Glutamatergic neuron (in vitro differentiated cells): Measurements from ENCODE around the gene MED13L. TPM values are rescaled to one million over a fixed set of nuclear protein-coding genes. Genes with fewer than 3 reads are reported as not detected.

Experiments
- DNase-seq: peaks from one replicate; pipeline ENCODE4 v3.0.0; 2022
- H3K27ac Mint-ChIP-seq: one replicate; pipeline ENCODE4 v1.8.0; 2020; ENCODE audit warnings: mild to moderate bottlenecking, mixed read lengths, inconsistent platforms; ENCODE audit not compliant: unreplicated experiment
- H3K27me3 Mint-ChIP-seq: one replicate; pipeline ENCODE4 v1.8.0; 2020; ENCODE audit warnings: mild to moderate bottlenecking, moderate library complexity, mixed read lengths, inconsistent platforms; ENCODE audit not compliant: unreplicated experiment
- H3K36me3 Mint-ChIP-seq: one replicate; pipeline ENCODE4 v1.8.0; 2020; ENCODE audit warnings: mild to moderate bottlenecking, mixed read lengths, inconsistent platforms; ENCODE audit not compliant: unreplicated experiment
- H3K4me1 Mint-ChIP-seq: one replicate; pipeline ENCODE4 v1.8.0; 2020; ENCODE audit warnings: mild to moderate bottlenecking, low read depth, mixed read lengths, inconsistent platforms; ENCODE audit not compliant: unreplicated experiment
- H3K4me3 Mint-ChIP-seq: one replicate; pipeline ENCODE4 v1.8.0; 2020; ENCODE audit warnings: mild to moderate bottlenecking, mixed read lengths, inconsistent platforms; ENCODE audit not compliant: unreplicated experiment
- H3K9me3 Mint-ChIP-seq: one replicate; pipeline ENCODE4 v1.8.0; 2020; ENCODE audit warnings: mild to moderate bottlenecking, moderate library complexity, mixed read lengths, inconsistent platforms; ENCODE audit not compliant: unreplicated experiment
- CTCF ChIP-seq: fragments of 200-600 bp; sonication (generic); IDR thresholded peaks from one replicate; pipeline ENCODE4 v1.5.0; 2021; ENCODE audit not compliant: partially characterized antibody, unreplicated experiment
- total RNA-seq: library from RNA; stranded (reverse); fragmentation: NEBNext Ultra II Directional; extraction: Animal tissue kit (Norgen Biotek cat#: 25700); gene quantifications from one replicate; pipeline ENCODE4 v1.2.1, GENCODE V29; 2021; ENCODE audit not compliant: unreplicated experiment

MED13L gene
- total RNA-seq, 1 donor from 2014 or later = 95.5 TPM

- Mint-ChIP-seq H3K27me3 (peaks cover 2% of the 10 kb centered on the region), H3K9me3 (no peaks in the 10 kb centered on the region)
Measured at GRCh38 chr12:115962216-115962615, 315.3 kb downstream of the MED13L start.

GRCh38 chr12:115960868-115961802 lies 316.4 kb downstream of the MED13L start:
- Mint-ChIP-seq H3K27ac (no peak overlapping the region), H3K36me3 (no peaks in the 10 kb centered on the region), H3K27me3 (peaks cover 2% of the 10 kb centered on the region), H3K4me1 (no peaks in the 10 kb centered on the region), H3K4me3 (no peak overlapping the region), H3K9me3 (no peaks in the 10 kb centered on the region)
- no peak for DNase-seq
- TF ChIP-seq CTCF = no peak

More at GRCh38 chr12:115962216-115962615, 315.3 kb downstream of the MED13L start:
- Mint-ChIP-seq H3K4me3 (no peak overlapping the region), H3K4me1 (no peaks in the 10 kb centered on the region), H3K27ac (no peak overlapping the region), H3K36me3 (no peaks in the 10 kb centered on the region)
- no peak for TF ChIP-seq CTCF
- DNase-seq = no peak

- H3K27ac Mint-ChIP-seq = no peak overlapping the region
- DNase-seq = no peak
- no peaks in the 10 kb centered on the region for H3K27me3 Mint-ChIP-seq
- no peak overlapping the region for H3K4me3 Mint-ChIP-seq
- TF ChIP-seq CTCF = no peak
- no peaks in the 10 kb centered on the region for H3K9me3 Mint-ChIP-seq
- peaks cover 1% of the 10 kb centered on the region for H3K4me1 Mint-ChIP-seq
- H3K36me3 Mint-ChIP-seq = no peaks in the 10 kb centered on the region
Measured at GRCh38 chr12:115957686-115958290, 319.7 kb downstream of the MED13L start.

GRCh38 chr12:115956659-115957058 lies 320.8 kb downstream of the MED13L start:
- no peaks in the 10 kb centered on the region for H3K9me3 Mint-ChIP-seq
- DNase-seq = no peak
- no peak overlapping the region for H3K4me3 Mint-ChIP-seq
- no peaks in the 10 kb centered on the region for H3K36me3 Mint-ChIP-seq
- H3K27ac Mint-ChIP-seq = no peak overlapping the region
- H3K27me3 Mint-ChIP-seq = no peaks in the 10 kb centered on the region
- TF ChIP-seq CTCF = no peak
- peaks cover 1% of the 10 kb centered on the region for H3K4me1 Mint-ChIP-seq

GRCh38 chr12:115956236-115956635 lies 321.3 kb downstream of the MED13L start:
- no peaks in the 10 kb centered on the region for H3K27me3 Mint-ChIP-seq
- no peaks in the 10 kb centered on the region for H3K36me3 Mint-ChIP-seq
- H3K4me3 Mint-ChIP-seq = no peak overlapping the region
- no peak overlapping the region for H3K27ac Mint-ChIP-seq
- no peak for TF ChIP-seq CTCF
- peaks cover 3% of the 10 kb centered on the region for H3K4me1 Mint-ChIP-seq
- no peak for DNase-seq
- no peaks in the 10 kb centered on the region for H3K9me3 Mint-ChIP-seq
